HUDEP-2 (cell line): ENCODE measurements around the gene RAB1B.
"Not testable (repeated sequence)": the region's sequence is repeated elsewhere in the genome, so short reads cannot be mapped to it uniquely, and the experiment has no call there.

Source experiments
- DNase-seq, 76 experiments: peaks; one replicate each; lab custom pipeline; 2025; ENCODE audit not compliant: unreplicated experiment in 76 of 76; lab: John Stamatoyannopoulos, UW

The RAB1B gene

DNA sequence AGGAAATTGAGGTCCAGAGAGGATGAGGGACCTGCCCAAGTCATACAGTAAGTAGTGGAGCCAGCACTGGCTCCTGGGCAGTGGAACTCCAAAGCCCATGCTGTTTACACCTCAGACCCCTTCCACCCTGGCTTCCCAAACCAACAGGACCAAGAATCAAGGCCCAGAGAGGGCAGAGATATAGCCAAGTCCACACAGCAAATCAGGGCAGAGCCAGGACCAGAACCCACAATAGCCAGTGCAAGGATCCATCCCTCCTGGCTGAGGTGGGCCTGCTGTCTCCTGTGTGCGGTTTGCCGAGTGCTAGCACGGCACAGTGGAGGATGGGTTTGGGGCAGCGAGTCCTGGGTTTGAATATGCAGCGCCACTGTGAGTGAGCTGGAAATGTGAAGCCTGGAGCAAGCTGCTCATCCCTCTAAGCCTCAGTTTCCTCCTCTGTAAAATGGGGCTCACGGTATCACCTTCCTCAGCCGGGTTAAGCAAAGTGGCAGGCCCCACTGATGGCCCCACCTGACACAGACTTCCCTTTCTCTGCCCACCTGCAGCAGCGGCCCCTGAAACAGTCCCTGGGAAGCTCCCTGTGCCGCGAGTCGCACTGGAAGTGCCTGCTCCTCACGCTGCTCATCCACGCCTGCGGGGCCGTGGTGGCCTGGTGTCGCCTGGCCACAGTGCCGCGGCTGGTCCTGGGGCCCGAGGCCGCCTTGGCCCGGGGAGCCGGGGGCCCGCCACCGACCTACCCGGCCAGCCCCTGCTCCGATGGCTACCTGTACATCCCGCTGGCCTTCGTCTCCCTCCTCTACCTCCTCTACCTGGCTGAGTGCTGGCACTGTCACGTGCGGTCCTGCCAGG is 25.6 kb downstream of the RAB1B start:
- DNase-seq = no peak

DNA sequence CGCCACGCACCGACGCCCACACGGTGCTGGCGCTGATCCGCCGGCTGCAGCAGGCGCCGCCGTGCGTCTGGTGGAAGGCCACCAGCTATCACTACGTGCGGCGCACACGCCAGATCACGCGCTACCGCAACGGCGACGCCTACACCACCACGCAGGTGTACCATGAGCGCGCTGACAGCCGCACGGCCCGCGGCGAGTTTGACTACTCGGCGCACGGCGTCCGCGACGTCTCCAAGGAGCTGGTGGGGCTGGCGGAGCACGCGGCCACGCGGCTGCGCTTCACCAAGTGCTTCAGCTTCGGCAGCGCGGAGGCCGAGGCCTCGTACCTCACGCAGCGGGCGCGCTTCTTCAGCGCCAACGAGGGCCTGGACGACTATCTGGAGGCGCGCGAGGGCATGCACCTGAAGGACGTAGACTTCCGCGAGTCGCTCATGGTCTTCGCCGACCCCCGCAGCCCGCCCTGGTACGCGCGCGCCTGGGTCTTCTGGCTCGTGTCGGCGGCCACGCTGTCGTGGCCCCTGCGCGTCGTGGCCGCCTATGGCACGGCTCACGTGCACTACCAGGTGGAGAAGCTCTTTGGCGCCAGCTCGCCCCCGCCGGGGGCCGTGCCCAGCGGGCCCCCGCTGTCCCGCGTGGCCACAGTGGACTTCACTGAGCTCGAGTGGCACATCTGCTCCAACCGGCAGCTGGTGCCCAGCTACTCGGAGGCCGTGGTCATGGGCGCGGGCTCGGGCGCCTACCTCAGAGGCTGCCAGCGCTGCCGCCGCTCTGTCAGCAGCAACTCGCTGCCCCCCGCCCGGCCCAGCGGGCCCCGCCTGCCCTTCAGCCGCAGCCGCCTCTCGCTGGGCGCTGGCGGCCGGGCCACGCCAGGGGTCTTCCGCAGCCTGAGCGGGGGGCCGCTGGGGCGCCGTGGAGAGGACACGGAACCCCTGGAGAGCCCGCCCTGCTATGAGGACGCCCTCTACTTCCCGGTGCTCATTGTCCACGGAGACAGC is 26.5 kb downstream of the RAB1B start:
- no peak for DNase-seq

DNA sequence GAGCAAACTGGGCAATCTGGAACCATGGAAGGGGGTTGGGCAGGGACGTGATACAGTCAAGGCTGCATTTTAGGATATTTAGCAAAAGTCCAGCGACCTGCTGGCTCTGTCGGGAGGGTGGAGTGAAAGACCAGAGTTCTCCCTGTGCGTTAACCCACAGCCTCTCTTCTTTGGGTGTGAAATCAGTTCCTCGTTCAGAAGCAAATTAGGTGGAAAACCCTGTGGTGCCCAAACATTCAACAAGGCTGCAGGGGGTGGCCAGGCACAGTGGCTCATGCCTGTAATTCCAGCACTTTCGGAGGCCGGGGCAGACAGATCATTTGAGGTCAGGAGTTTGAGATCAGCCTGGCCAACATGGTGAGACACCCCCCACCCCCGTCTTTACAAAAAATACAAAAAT is 29.2 kb downstream of the RAB1B start:
- no peak for DNase-seq

GRCh38 chr11:66299186-66299585 is 30.7 kb downstream of the RAB1B start:
- peak in 1 of 76 experiments; percentile 12 for DNase-seq

GRCh38 chr11:66302656-66303055 is 34.2 kb downstream of the RAB1B start:
- DNase-seq = no peak

- no peak for DNase-seq
These were observed 41.0 kb downstream of the RAB1B start for GRCh38 chr11:66309475-66309874.

GRCh38 chr11:66310324-66310723 is 41.9 kb downstream of the RAB1B start:
- no peak for DNase-seq

DNA sequence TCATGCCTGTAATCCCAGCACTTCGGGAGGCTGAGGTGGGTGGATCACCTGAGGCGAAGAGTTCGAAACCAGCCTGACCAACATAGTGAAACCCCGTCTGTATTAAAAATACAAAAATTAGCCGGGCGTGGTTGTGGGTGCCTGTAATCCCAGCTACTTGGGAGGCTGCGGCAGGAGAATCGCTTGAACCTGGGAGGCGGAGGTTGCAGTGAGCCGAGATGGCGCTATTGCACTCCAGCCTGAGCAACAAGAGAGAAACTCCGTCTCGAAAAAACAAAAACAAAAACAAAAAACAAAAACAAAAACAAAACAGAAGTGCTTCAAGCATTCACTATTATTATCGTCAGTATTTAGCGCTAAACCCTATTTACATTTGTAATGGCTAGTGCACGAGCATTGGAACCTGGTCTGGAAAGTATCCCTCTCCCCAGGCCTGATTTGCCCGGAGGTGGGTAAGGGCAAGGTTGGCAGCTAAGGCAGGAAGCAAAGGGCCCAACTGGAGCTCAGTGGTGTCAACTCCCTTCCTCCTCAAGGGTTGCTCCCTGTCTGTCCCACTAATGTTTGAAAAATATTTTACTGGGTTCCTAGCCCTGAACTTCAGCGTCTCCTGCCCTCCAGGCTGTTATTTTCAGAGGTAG is 42.5 kb downstream of the RAB1B start:
- DNase-seq = not testable (repeated sequence)

GRCh38 chr11:66311470-66311964 is 43.1 kb downstream of the RAB1B start:
- DNase-seq = no peak

GRCh38 chr11:66311965-66312548 is 43.6 kb downstream of the RAB1B start:
- DNase-seq = peak in 75 of 76 experiments; percentile 50 to 98 (median 84)

DNA sequence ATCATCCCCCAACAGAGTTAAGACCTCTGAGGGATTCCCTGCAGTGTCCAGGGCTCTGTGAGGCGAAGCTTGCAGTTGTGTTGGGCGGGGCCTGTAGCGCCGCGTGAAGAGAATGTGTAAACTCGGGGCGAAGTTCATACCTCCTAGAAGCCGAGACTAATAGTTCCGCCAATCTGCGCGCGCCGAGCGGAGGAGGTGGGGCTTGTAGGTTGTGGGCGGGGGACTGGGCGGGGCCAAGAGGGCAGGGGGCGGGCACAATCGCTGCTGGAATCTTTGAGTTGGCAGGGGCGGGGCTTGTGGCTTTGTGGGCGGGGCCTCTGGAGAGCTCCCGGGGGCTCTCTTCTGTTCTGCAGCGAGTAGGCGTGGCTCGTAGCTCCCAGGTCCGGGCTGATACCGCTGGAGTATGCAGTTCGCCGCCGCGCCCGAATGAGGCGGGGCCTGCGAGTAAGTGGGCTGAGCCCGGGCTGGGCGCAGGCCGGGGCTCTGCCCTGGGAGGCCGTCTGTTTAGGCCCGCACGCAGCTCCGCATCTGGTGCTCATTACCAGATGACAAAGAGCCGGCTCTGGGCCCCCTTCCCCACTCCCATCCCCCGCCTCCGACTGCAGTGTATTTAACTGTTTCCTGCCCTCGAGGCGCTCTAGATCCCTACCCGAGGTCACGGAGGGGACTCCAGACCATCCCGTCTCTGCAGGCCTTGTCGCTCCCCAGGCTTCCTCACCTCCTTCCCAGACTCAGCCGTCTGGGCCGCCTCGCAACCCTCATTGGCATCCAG is 44.3 kb downstream of the RAB1B start:
- DNase-seq = peak in 75 of 76 experiments; percentile 54 to 99 (median 97)

DNA sequence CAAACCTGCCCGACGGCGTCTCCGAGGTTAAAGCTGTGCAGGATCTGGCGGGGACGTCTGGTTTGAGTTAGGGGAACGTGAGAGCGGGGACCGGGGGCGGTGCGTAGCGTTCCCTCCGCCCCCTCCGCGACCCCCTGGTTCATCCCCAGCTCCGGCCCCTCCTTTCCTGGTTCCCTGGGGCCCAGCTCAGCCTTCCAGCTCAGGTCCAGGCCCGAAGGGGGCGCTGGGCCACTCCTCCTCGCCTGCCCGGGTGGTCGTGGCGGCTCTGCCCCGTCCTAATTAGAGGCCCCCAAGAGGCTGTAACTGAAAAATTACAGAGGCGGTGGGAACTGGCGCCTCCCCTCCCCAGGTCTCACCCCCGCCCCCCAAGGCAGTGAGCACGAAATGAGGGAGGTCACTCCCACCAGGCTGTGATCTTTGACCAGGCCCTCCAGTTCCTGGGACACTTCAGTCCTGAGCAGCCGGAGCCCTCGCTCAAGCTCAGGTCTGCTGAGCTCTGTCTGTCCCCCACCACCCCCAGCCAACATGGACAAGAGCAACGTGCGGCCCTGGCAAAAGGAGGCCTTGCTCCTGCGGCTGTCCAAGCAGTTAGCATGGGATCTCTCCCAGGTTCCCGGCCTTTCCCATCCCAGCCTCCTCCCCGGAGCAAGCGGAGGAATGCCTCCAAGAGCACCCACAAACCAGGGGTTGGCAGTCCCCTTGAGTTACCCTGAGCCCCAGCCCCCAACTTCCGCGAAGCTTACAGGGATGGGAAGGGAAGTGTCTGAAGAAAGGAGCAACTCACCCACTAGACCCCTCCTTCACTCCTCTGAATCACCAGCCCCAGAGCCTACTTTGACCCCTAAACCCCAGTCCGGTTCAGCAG is 45.1 kb downstream of the RAB1B start:
- DNase-seq = no peak

DNA sequence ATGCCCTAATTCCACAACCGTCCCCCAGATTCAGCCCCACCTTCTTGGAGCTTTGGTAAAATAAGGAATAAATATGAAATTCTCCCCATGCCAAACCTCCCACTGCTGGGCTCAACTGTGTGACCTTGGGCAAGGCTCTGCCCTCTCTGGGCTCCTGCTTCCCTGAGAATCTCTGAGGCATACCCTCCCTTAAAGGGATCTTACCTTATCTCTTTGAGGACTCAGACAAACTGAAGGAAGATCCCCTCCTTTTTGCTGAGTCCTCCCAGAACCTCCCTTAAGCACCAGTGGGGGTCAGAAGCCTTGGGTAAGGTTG is 45.7 kb downstream of the RAB1B start:
- DNase-seq = no peak

- no peak for DNase-seq
These were observed 46.4 kb downstream of the RAB1B start for GRCh38 chr11:66314561-66315497.

- no peak for DNase-seq
These were observed 47.1 kb downstream of the RAB1B start for GRCh38 chr11:66315498-66315885.

DNA sequence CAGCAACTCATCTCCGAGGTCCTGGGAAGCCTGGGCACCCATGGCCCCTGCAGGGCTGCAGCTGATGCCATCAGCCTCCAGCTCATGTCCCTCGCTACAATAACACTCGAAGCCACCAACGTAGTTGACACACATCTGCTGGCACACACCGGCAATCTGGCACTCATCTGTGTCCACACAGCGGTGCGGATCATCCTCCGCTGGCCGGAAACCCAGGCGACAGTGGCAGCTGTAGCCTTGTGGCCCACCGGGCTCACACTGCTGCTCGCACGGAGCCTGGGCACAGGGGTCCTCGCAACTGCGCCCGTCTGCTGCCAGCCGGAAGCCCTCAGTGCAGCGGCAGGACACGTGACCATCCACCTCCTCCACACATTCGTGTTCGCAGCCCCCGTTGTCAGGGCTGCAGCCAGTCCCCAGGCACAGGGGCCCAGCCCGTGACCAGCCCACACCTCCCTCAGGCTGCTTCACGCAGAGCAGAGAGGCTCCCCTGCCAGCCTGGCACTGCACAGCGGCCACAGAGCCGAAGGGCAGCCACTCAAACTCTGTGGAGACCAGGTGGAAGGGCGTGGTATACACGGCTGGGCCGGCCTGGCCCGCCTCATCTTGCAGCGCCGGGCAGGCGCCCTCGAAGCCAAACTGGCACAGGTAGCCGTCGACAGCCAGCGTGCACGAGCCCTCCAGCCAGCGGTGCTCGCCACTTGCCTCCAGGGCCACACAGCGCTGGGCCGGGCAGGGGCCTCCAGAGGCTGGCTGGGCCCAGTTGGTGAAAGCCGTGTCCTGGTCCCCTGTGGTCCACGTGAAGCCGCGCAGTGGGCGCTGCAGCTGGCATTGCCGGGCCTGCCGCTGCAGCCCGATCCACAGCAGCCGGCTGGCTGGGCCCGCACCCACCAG is 47.7 kb downstream of the RAB1B start:
- no peak for DNase-seq

DNA sequence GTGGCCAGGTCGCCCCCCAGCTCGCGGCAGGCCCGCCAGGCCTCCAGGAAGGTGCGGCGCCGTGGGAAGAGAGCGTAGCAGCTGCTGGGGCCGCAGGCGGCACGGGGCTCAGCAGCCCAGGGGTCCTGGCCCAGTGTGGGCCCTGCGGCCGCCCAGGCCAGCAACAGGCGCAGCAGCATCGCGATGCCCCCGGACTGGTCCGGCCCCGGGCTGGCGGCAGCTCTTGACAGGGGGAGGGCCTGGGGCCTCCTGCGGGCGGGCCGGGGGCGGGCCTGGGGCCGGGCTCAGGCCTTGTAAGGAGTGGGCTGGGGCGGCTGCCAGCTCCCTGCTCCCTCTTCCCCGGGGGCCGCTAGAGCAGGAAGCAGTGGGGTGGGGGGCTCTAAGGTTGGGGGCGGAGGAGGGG is 48.4 kb downstream of the RAB1B start, which contains the start of gene CD248:
CD248 (minus strand) TSS at position 196 of the 403 bp plus-strand sequence; CDS start at position 179, 17 bp downstream.
- DNase-seq = no peak
